ENCODE data around the gene UST. TPM values are rescaled to one million over a fixed set of nuclear protein-coding genes. Genes with fewer than 3 reads are reported as not detected.

Gene UST
- total and polyA plus RNA-seq, 9 of the 15 experiments (the other 6 are each of a cell fraction or from before 2014, with no cell fraction given): 0.04 to 0.10 TPM; not detected in 7

- no peak for TF ChIP-seq ARID1B (IDR thresholded peaks at IDR 0.05)
- TF ChIP-seq RBM17 (IDR thresholded peaks at IDR 0.05; ENCODE audit: borderline replicate concordance, low read depth, low read length): no peak
- no peak for TF ChIP-seq ZBTB9 (CRISPR knock-in tag; IDR thresholded peaks at IDR 0.05)
- no peak for TF ChIP-seq TCF15 (CRISPR knock-in tag; IDR thresholded peaks at IDR 0.05)
- no peak for TF ChIP-seq POLR3A (IDR thresholded peaks at IDR 0.05; ENCODE audit: borderline replicate concordance, extremely low read depth, insufficient read depth, insufficient read length)
- no peak for TF ChIP-seq TEAD2 (tag; IDR thresholded peaks at IDR 0.05)
These were observed 341.5 kb downstream of the UST start (continued) for GRCh38 chr6:149088361-149088760.

GRCh38 chr6:149089510-149089909 lies 342.7 kb downstream of the UST start:
- peak; percentile 62 for FAIRE-seq
- WGBS (ENCODE audit: insufficient coverage, low coverage, missing lambda C conversion rate): 59% methylated on average over 8 of the region's 8 CpGs
- no peak for TF ChIP-seq ETV1 (tag; conservative IDR thresholded peaks at IDR 0.05; ENCODE audit: low read depth)
- TF ChIP-seq POLR3A (IDR thresholded peaks at IDR 0.05; ENCODE audit: borderline replicate concordance, extremely low read depth, insufficient read depth, insufficient read length): no peak
- no peak for TF ChIP-seq GTF3C2 (IDR thresholded peaks at IDR 0.05; ENCODE audit: borderline replicate concordance, extremely low read depth, insufficient read length)

More at GRCh38 chr6:149089510-149089909, 342.7 kb downstream of the UST start:
- H3K36me3 ChIP-seq (ENCODE audit: control insufficient read depth, insufficient read depth, low read length): no peaks in the 10 kb centered on the region
- CTCF ChIA-PET (ENCODE audit: low intra/inter-chr PET ratio): interaction anchor here (0.9 to 2.8 kb wide), 3 partner anchors 108 to 428 kb away, joined by 3 to 13 read pairs (median 6); no protein-coding TSS in a partner anchor
- in situ Hi-C loops (cut with MboI) (no loop called here), intact Hi-C loops (cut with micrococcal nuclease) (no loop called here)
- no peak overlapping the region for H3K4me2 ChIP-seq (ENCODE audit: insufficient read depth, low read length)
- no peak overlapping the region for H3K27ac ChIP-seq (ENCODE audit: extremely low read depth, low read depth, low read length)
- H2AFZ ChIP-seq (ENCODE audit: low read depth, low read length): no peak overlapping the region
- H3K9me3 ChIP-seq (replicated peaks; ENCODE audit: control insufficient read depth, insufficient read depth, low read depth, low read length): no peaks in the 10 kb centered on the region
- BruUV-seq (replicated peaks): no TSS peak
- DNase-seq (ENCODE audit: extremely low read depth in 1 of 4, low spot score in 3 of 4) (peak in 2 of 4 experiments; percentile 29 to 34), ATAC-seq (peak; percentile 88)
- POLR2A ChIA-PET: no interaction called here
- H3K9ac ChIP-seq (ENCODE audit: insufficient read depth in 1 of 2, low read depth in 2 of 2, low read length in 2 of 2): no peak overlapping the region
- H3K27me3 ChIP-seq (ENCODE audit: control insufficient read depth in 2 of 2, insufficient read depth in 2 of 2, low read length in 2 of 2): peaks cover 0 to 8% of the 10 kb centered on the region in 2 experiments; a peak in 1 of 5 replicates
- H3K4me1 ChIP-seq (replicated peaks in 1 of 2; ENCODE audit: control insufficient read depth in 2 of 2, insufficient read depth in 2 of 2, low read length in 2 of 2): no peaks in the 10 kb centered on the region; a peak in 1 of 5 replicates
- no peaks in the 10 kb centered on the region for H4K20me1 ChIP-seq (replicated peaks; ENCODE audit: control insufficient read depth, insufficient read depth, low read length)
- H3K9me1 ChIP-seq (ENCODE audit: control insufficient read depth, insufficient read depth, low read length): no peaks in the 10 kb centered on the region
- no peak overlapping the region for H3K4me3 ChIP-seq
- H3K79me2 ChIP-seq (ENCODE audit: control insufficient read depth, insufficient read depth, low read length): no peaks in the 10 kb centered on the region
